ENCODE measurements around the gene FAM168A.

DNA sequence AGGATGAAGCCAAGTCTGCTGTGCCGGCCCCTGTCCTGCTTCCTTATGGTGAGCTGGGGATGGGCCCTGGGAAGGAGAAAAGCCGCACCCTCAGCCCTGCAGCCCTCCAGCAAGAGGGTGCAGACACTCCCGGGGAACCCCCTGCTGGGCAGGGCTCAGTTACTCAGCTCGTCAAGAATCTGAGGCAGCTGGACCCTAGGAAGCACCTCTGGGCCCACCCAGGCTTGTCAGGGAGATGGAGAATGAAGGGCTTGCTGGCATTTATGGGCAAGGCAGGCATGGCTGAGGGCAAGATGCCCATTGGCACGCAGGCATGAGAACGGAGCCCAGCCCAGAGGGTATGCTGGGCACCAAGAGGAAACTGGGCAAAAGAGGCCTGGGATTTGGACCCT is 208.8 kb downstream of the FAM168A start:
- TF ChIP-seq, protein P1, sequence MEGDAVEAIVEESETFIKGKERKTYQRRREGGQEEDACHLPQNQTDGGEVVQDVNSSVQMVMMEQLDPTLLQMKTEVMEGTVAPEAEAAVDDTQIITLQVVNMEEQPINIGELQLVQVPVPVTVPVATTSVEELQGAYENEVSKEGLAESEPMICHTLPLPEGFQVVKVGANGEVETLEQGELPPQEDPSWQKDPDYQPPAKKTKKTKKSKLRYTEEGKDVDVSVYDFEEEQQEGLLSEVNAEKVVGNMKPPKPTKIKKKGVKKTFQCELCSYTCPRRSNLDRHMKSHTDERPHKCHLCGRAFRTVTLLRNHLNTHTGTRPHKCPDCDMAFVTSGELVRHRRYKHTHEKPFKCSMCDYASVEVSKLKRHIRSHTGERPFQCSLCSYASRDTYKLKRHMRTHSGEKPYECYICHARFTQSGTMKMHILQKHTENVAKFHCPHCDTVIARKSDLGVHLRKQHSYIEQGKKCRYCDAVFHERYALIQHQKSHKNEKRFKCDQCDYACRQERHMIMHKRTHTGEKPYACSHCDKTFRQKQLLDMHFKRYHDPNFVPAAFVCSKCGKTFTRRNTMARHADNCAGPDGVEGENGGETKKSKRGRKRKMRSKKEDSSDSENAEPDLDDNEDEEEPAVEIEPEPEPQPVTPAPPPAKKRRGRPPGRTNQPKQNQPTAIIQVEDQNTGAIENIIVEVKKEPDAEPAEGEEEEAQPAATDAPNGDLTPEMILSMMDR (IDR thresholded peaks at IDR 0.05; ENCODE audit: low read length) = no peak
- TF ChIP-seq EZH2 (optimal IDR thresholded peaks at IDR 0.05; ENCODE audit: low read depth, low read length) (no peak), EZH2phosphoT487 (IDR thresholded peaks at IDR 0.05; ENCODE audit: low read length) (no peak)
